DMS153 treated with DMSO at 0.1 percent for 48 hours (cell line): ENCODE data around the gene TAF1B.
"Not testable (repeated sequence)": the region's sequence is repeated elsewhere in the genome, so short reads cannot be mapped to it uniquely, and the experiment has no call there.

Source experiments
- DNase-seq: peaks from one replicate; lab custom pipeline; 2025; ENCODE audit not compliant: unreplicated experiment; lab: John Stamatoyannopoulos, UW

TAF1B gene

GRCh38 chr2:9879455-9880194 lies 36.4 kb downstream of the TAF1B start:
- no peak for DNase-seq

GRCh38 chr2:9883897-9884296 lies 40.6 kb downstream of the TAF1B start:
- no peak for DNase-seq

- DNase-seq: no peak
Measured at GRCh38 chr2:9884436-9884835, 41.2 kb downstream of the TAF1B start.

GRCh38 chr2:9885036-9885684 lies 41.9 kb downstream of the TAF1B start:
- no peak for DNase-seq

GRCh38 chr2:9887513-9887912 lies 44.2 kb downstream of the TAF1B start:
- no peak for DNase-seq

GRCh38 chr2:9889812-9890261 lies 46.6 kb downstream of the TAF1B start:
- no peak for DNase-seq

GRCh38 chr2:9892236-9892635 lies 49.0 kb downstream of the TAF1B start:
- DNase-seq: no peak

- no peak for DNase-seq
Measured at GRCh38 chr2:9895669-9896590, 52.7 kb downstream of the TAF1B start.

GRCh38 chr2:9897331-9897737 lies 54.1 kb downstream of the TAF1B start:
- no peak for DNase-seq

- no peak for DNase-seq
Measured at GRCh38 chr2:9897846-9898245, 54.6 kb downstream of the TAF1B start.

GRCh38 chr2:9905413-9905812 lies 62.1 kb downstream of the TAF1B start:
- DNase-seq: no peak

GRCh38 chr2:9907402-9907801 lies 64.1 kb downstream of the TAF1B start:
- DNase-seq: no peak

GRCh38 chr2:9908639-9909038 lies 65.4 kb downstream of the TAF1B start:
- DNase-seq: no peak

- no peak for DNase-seq
Measured at GRCh38 chr2:9909106-9909505, 65.8 kb downstream of the TAF1B start.

GRCh38 chr2:9910699-9911098 lies 67.4 kb downstream of the TAF1B start:
- no peak for DNase-seq

GRCh38 chr2:9912468-9912867 lies 69.2 kb downstream of the TAF1B start:
- DNase-seq: no peak

- no peak for DNase-seq
Measured at GRCh38 chr2:9914384-9915065, 71.3 kb downstream of the TAF1B start.

GRCh38 chr2:9918275-9918674 lies 75.0 kb downstream of the TAF1B start:
- DNase-seq: no peak

GRCh38 chr2:9919512-9919911 lies 76.2 kb downstream of the TAF1B start:
- DNase-seq: no peak

- DNase-seq: not testable (repeated sequence)
Measured at GRCh38 chr2:9927020-9927419, 83.7 kb downstream of the TAF1B start.

GRCh38 chr2:9937258-9937657 lies 94.0 kb downstream of the TAF1B start:
- DNase-seq: no peak
